SK-N-SH treated with all-trans-retinoic acid at 6 μM for 48 hours (cell line): ENCODE results near the gene TLE7.

Experiments
- ATAC-seq: fragments of 200-7000 bp; cut with Tn5 transposase; 3 replicates; pipeline ENCODE4 v1.9.1; 2020; ENCODE audit warnings: mild to moderate bottlenecking, moderate library complexity
- ARNTL ChIP-seq: fragments of 450-650 bp; formaldehyde crosslinking; IDR thresholded peaks from 2 replicates; pipeline ENCODE4 v1.5.0; 2020; ENCODE audit warnings: low read depth, mild to moderate bottlenecking, moderate library complexity, borderline replicate concordance
- CSDC2 ChIP-seq: fragments of 250-450 bp; sonication (Bioruptor Pico); IDR thresholded peaks from 2 replicates; pipeline ENCODE4 v1.5.0; 2020; ENCODE audit warnings: mild to moderate bottlenecking, moderate library complexity
- ESRRG ChIP-seq: fragments of 250-450 bp; sonication (Bioruptor Pico); IDR thresholded peaks from 2 replicates; pipeline ENCODE4 v1.6.1; 2021; ENCODE audit warnings: mild to moderate bottlenecking
- GLIS3 ChIP-seq: fragments of 250-450 bp; sonication (Bioruptor Pico); IDR thresholded peaks from 2 replicates; pipeline ENCODE4 v1.5.0; 2020; ENCODE audit warnings: mild to moderate bottlenecking, moderate library complexity
- ISL1 ChIP-seq: fragments of 250-450 bp; sonication (Bioruptor Pico); IDR thresholded peaks from 2 replicates; pipeline ENCODE4 v2.1.2; 2022; ENCODE audit warnings: mild to moderate bottlenecking, moderate library complexity
- OSR1 ChIP-seq: fragments of 250-450 bp; sonication (Bioruptor Pico); IDR thresholded peaks from 2 replicates; pipeline ENCODE4 v1.8.0; 2022; ENCODE audit warnings: moderate library complexity, mild to moderate bottlenecking, inconsistent platforms
- PPARA ChIP-seq: fragments of 250-450 bp; sonication (Bioruptor Pico); IDR thresholded peaks from 2 replicates; pipeline ENCODE4 v1.5.0; 2020; ENCODE audit warnings: mild to moderate bottlenecking, borderline replicate concordance
- RARB ChIP-seq: fragments of 250-450 bp; sonication (Bioruptor Pico); IDR thresholded peaks from 2 replicates; pipeline ENCODE4 v1.8.0; 2021; ENCODE audit warnings: mild to moderate bottlenecking, moderate library complexity
- SNAI2 ChIP-seq: fragments of 250-450 bp; sonication (Bioruptor Pico); IDR thresholded peaks from 2 replicates; pipeline ENCODE4 v1.5.0; 2020; ENCODE audit warnings: mild to moderate bottlenecking, moderate library complexity
- TCF4 ChIP-seq: fragments of 250-450 bp; sonication (Bioruptor Pico); IDR thresholded peaks from 2 replicates; pipeline ENCODE4 v1.8.0; 2021; ENCODE audit warnings: mild to moderate bottlenecking, moderate library complexity, borderline replicate concordance
- TOX ChIP-seq: fragments of 250-450 bp; sonication (Bioruptor Pico); IDR thresholded peaks from 2 replicates; pipeline ENCODE4 v1.8.0; 2021; ENCODE audit warnings: mild to moderate bottlenecking, moderate library complexity, borderline replicate concordance
- ZC3H10 ChIP-seq: fragments of 250-450 bp; sonication (Bioruptor Pico); IDR thresholded peaks from 2 replicates; pipeline ENCODE4 v1.5.1; 2021; ENCODE audit warnings: mild to moderate bottlenecking, moderate library complexity
- ZFP3 ChIP-seq: fragments of 250-450 bp; sonication (Bioruptor Pico); IDR thresholded peaks from 2 replicates; pipeline ENCODE4 v1.5.0; 2020; ENCODE audit warnings: mild to moderate bottlenecking, moderate library complexity
- ZFP30 ChIP-seq: fragments of 450-650 bp; formaldehyde crosslinking; IDR thresholded peaks from 2 replicates; pipeline ENCODE4 v1.5.0; 2022; ENCODE audit warnings: mild to moderate bottlenecking, moderate library complexity
- ZNF70 ChIP-seq: fragments of 450-650 bp; formaldehyde crosslinking; IDR thresholded peaks from 2 replicates; pipeline ENCODE4 v1.5.0; 2020; ENCODE audit warnings: mild to moderate bottlenecking, moderate library complexity
- ZNF8 ChIP-seq: fragments of 450-650 bp; formaldehyde crosslinking; IDR thresholded peaks from 2 replicates; pipeline ENCODE4 v1.5.0; 2020; ENCODE audit warnings: mild to moderate bottlenecking, moderate library complexity
- TF ChIP-seq, protein P1 (sequence below): fragments of 250-450 bp; sonication (Bioruptor Pico); IDR thresholded peaks from 2 replicates; pipeline ENCODE4 v1.5.0; 2020; ENCODE audit warnings: mild to moderate bottlenecking, moderate library complexity
- TF ChIP-seq, protein P2 (sequence below): fragments of 250-450 bp; sonication (Bioruptor Pico); IDR thresholded peaks from 2 replicates; pipeline ENCODE4 v1.5.1; 2020; ENCODE audit warnings: low read depth, mild to moderate bottlenecking, moderate library complexity
- TF ChIP-seq, protein P3 (sequence below): fragments of 250-450 bp; sonication (Bioruptor Pico); IDR thresholded peaks from 2 replicates; pipeline ENCODE4 v1.8.0; 2021; ENCODE audit warnings: low read depth, mild to moderate bottlenecking, moderate library complexity, borderline replicate concordance
- TF ChIP-seq, protein P4 (sequence below): fragments of 250-450 bp; sonication (Bioruptor Pico); IDR thresholded peaks from 2 replicates; pipeline ENCODE4 v1.5.1; 2021; ENCODE audit warnings: mild to moderate bottlenecking, moderate library complexity
- TF ChIP-seq, protein P5 (sequence below): fragments of 250-450 bp; sonication (Bioruptor Pico); IDR thresholded peaks from 2 replicates; pipeline ENCODE4 v1.8.0; 2020; ENCODE audit warnings: mild to moderate bottlenecking, moderate library complexity, borderline replicate concordance

The TLE7 gene

DNA sequence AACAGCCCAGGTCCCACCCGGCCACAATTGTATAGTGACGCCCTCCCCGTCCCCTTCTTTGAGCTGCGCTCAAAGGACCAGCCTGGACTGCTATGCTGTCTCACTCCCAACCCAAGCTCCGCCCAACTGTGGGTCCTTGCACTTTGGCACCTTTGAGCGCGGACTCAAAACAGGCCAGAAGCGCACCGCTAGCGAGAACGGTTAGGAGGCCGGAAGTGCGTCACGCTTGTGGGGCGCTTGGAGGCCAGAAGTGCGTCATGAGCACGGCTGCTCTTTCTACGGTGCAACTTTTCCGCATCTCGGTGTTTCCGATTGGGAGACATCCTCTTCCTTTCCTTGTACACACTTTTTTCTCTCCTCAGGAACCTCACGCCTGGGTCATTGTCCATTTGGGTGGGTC lies 47.3 kb upstream of the TLE7 start, which contains the start of gene ZNF19:
TSS of gene ZNF19 (minus strand) at position 203 of the 400 bp plus-strand sequence. CDS start 7,210 bp downstream, outside the sequence.
- no peak for ATAC-seq
- TF ChIP-seq ZFP30 (CRISPR knock-in tag), result no peak
- no peak for TF ChIP-seq ESRRG (CRISPR knock-in tag)
- TF ChIP-seq SNAI2, result no peak
- TF ChIP-seq ISL1 (CRISPR knock-in tag), result no peak
- TF ChIP-seq ZC3H10 (CRISPR knock-in tag), result no peak
- no peak for TF ChIP-seq ZNF70
- no peak for TF ChIP-seq GLIS3
- no peak for TF ChIP-seq ZNF8 (CRISPR knock-in tag)
- no peak for TF ChIP-seq TCF4
- TF ChIP-seq RARB, result no peak
- TF ChIP-seq, protein P1, sequence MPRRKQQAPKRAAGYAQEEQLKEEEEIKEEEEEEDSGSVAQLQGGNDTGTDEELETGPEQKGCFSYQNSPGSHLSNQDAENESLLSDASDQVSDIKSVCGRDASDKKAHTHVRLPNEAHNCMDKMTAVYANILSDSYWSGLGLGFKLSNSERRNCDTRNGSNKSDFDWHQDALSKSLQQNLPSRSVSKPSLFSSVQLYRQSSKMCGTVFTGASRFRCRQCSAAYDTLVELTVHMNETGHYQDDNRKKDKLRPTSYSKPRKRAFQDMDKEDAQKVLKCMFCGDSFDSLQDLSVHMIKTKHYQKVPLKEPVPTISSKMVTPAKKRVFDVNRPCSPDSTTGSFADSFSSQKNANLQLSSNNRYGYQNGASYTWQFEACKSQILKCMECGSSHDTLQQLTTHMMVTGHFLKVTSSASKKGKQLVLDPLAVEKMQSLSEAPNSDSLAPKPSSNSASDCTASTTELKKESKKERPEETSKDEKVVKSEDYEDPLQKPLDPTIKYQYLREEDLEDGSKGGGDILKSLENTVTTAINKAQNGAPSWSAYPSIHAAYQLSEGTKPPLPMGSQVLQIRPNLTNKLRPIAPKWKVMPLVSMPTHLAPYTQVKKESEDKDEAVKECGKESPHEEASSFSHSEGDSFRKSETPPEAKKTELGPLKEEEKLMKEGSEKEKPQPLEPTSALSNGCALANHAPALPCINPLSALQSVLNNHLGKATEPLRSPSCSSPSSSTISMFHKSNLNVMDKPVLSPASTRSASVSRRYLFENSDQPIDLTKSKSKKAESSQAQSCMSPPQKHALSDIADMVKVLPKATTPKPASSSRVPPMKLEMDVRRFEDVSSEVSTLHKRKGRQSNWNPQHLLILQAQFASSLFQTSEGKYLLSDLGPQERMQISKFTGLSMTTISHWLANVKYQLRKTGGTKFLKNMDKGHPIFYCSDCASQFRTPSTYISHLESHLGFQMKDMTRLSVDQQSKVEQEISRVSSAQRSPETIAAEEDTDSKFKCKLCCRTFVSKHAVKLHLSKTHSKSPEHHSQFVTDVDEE (CRISPR knock-in tag), result no peak
- TF ChIP-seq CSDC2 (CRISPR knock-in tag), result no peak
- TF ChIP-seq PPARA, result no peak
- TF ChIP-seq, protein P2, sequence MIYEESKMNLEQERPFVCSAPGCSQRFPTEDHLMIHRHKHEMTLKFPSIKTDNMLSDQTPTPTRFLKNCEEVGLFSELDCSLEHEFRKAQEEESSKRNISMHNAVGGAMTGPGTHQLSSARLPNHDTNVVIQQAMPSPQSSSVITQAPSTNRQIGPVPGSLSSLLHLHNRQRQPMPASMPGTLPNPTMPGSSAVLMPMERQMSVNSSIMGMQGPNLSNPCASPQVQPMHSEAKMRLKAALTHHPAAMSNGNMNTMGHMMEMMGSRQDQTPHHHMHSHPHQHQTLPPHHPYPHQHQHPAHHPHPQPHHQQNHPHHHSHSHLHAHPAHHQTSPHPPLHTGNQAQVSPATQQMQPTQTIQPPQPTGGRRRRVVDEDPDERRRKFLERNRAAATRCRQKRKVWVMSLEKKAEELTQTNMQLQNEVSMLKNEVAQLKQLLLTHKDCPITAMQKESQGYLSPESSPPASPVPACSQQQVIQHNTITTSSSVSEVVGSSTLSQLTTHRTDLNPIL (CRISPR knock-in tag), result no peak
- TF ChIP-seq ARNTL (CRISPR knock-in tag), result no peak
- TF ChIP-seq, protein P3, sequence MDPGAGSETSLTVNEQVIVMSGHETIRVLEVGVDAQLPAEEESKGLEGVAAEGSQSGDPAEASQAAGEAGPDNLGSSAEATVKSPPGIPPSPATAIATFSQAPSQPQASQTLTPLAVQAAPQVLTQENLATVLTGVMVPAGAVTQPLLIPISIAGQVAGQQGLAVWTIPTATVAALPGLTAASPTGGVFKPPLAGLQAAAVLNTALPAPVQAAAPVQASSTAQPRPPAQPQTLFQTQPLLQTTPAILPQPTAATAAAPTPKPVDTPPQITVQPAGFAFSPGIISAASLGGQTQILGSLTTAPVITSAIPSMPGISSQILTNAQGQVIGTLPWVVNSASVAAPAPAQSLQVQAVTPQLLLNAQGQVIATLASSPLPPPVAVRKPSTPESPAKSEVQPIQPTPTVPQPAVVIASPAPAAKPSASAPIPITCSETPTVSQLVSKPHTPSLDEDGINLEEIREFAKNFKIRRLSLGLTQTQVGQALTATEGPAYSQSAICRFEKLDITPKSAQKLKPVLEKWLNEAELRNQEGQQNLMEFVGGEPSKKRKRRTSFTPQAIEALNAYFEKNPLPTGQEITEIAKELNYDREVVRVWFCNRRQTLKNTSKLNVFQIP (CRISPR knock-in tag), result no peak
- TF ChIP-seq, protein P4, sequence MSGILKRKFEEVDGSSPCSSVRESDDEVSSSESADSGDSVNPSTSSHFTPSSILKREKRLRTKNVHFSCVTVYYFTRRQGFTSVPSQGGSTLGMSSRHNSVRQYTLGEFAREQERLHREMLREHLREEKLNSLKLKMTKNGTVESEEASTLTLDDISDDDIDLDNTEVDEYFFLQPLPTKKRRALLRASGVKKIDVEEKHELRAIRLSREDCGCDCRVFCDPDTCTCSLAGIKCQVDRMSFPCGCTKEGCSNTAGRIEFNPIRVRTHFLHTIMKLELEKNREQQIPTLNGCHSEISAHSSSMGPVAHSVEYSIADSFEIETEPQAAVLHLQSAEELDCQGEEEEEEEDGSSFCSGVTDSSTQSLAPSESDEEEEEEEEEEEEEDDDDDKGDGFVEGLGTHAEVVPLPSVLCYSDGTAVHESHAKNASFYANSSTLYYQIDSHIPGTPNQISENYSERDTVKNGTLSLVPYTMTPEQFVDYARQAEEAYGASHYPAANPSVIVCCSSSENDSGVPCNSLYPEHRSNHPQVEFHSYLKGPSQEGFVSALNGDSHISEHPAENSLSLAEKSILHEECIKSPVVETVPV (CRISPR knock-in tag), result no peak
- no peak for TF ChIP-seq TOX (CRISPR knock-in tag)
- no peak for TF ChIP-seq ZFP3 (CRISPR knock-in tag)

DNA sequence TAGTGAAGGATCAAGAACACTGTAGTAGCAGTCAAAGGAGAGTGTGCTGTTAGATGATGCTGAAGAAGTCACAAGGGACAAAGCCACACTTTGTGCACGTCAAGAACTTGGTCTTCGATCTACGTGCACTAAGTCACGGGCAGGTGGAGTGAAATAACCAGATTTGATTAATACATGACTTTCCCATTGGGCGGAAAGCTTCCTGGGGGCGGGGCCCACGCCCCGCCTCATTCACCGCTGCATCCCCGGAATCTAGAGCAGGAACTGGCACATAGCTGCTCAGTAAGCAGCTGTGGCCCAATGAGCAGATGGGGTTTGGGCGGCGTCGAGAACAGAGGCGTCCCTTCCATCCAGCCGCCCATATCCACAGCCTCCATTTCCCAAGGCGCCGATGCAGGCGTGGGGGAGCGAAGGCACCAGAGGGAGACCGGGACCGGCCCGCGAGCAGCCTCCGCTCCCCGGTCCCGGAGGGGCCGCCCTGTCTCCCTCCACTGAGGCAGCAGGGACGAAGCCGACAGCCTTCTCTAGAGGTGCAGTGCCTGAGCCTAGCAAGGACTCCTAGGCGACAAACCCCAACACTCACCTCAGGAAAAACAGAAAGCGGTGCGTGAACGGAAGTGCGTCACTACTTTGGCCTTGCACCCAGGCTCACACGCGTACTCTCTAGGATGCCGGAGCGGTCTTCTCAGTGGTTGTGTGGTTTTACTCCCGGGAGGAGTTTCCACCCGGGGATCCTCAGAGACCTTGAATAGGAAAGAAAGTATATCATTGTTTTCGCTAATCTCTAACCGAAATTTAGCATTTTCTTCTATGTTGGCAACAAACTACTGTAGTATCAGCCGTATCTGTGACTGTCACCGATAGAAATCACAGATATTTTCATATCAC lies 42.4 kb upstream of the TLE7 start:
- peak; percentile 95 for ATAC-seq
- TF ChIP-seq, protein P5, sequence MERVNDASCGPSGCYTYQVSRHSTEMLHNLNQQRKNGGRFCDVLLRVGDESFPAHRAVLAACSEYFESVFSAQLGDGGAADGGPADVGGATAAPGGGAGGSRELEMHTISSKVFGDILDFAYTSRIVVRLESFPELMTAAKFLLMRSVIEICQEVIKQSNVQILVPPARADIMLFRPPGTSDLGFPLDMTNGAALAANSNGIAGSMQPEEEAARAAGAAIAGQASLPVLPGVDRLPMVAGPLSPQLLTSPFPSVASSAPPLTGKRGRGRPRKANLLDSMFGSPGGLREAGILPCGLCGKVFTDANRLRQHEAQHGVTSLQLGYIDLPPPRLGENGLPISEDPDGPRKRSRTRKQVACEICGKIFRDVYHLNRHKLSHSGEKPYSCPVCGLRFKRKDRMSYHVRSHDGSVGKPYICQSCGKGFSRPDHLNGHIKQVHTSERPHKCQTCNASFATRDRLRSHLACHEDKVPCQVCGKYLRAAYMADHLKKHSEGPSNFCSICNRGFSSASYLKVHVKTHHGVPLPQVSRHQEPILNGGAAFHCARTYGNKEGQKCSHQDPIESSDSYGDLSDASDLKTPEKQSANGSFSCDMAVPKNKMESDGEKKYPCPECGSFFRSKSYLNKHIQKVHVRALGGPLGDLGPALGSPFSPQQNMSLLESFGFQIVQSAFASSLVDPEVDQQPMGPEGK (CRISPR knock-in tag), result peak; percentile 71; the same call in 1 of the 2 replicates
- peak; percentile 76 for TF ChIP-seq ZFP3 (CRISPR knock-in tag)
- no peak for TF ChIP-seq ESRRG (CRISPR knock-in tag)
- 0 out of 2 replicates have a peak, but pooled peaks have one; percentile 48 for TF ChIP-seq GLIS3
- 0 out of 2 replicates have a peak, but pooled peaks have one; percentile 15 for TF ChIP-seq TCF4
- no peak for TF ChIP-seq OSR1 (CRISPR knock-in tag)
- TF ChIP-seq, protein P3 (CRISPR knock-in tag), result no peak
